Posterior vena cava (tissue), 2 donors: Measurements from ENCODE around the gene BCL2L15. TPM values are rescaled to one million over a fixed set of nuclear protein-coding genes. Genes with fewer than 3 reads are reported as not detected.

Experiments
- DNase-seq: peaks from one replicate; pipeline ENCODE4 v3.0.0-alpha.2; 2020; ENCODE audit warnings: low spot score
- intact Hi-C, 2 donors: fragments of 100-400 bp; cut with DNase I; formaldehyde crosslinking; loops; one replicate each; pipeline versions ENCODE4 v1.14.1 to v1.14.2; 2022 to 2023
- total RNA-seq, 2 donors: library from RNA; stranded (reverse); fragmentation: NEBNext Ultra II Directional; extraction: Animal tissue kit (Norgen Biotek cat#: 25700); gene quantifications; one replicate each; pipeline ENCODE4 v1.2.1, GENCODE V29; 2021
- donor health status: DM: yes; HTN: yes; CAD: no.
- donor health status: DM: yes; HTN: yes; CAD: no.

BCL2L15 gene
- total RNA-seq, 2 donors from 2014 or later: 0.32 to 0.57 TPM

DNA sequence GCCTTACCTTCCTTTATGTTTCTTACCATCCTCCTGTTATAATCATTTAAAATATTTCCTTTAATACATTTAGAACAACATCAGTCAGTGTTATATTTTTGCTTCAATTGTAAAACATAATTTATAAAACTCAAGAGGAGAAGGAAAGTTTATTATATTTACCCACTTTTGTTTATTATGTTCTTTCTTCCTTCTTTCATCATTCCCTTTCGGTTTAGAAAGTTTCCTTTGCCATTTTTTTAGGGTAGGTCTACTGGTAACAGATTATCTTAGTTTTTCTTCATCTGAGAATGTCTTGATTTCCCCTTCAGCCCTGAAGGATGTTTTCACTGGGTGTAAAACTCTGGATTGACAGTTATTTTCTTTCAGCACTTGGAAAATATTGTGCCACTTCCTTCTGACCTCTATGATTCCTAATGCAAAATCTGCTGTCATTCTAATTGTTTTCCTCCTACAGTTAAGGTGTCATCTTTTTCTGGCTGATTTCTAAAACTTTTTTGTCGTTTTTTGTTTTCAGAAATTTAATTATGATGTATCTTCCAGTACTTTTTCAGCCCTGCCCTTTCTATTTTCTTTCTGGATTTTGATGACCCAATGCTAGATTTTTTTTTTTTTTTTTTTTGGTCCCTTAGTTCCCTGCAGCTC is 40.9 kb downstream of the BCL2L15 start:
- DNase-seq: no peak
- intact Hi-C loops: no loop called here

DNA sequence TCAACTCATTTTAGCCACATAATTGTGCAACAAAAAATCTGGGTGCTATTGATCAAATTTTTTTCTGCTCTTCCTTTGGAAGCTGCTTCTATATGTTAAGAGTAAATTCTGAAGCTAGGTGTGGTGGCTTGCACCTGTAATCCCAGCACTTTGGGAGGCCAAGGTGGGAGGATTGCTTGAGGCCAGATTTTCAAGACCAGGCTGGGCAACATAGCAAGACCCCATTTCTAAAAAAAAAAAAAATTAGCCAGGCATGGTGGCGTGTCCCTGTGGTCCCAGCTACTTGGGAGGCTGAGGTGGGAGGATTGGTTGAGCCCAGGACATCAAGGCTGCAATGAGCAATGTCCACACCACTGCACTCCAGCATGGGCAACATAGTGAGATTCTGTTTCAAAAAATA is 50.8 kb downstream of the BCL2L15 start:
- intact Hi-C loops: loop anchor here in 1 of 2 donors (10.0 kb wide), 1 partner anchor 448 kb away; no protein-coding TSS in a partner anchor
- no peak for DNase-seq

DNA sequence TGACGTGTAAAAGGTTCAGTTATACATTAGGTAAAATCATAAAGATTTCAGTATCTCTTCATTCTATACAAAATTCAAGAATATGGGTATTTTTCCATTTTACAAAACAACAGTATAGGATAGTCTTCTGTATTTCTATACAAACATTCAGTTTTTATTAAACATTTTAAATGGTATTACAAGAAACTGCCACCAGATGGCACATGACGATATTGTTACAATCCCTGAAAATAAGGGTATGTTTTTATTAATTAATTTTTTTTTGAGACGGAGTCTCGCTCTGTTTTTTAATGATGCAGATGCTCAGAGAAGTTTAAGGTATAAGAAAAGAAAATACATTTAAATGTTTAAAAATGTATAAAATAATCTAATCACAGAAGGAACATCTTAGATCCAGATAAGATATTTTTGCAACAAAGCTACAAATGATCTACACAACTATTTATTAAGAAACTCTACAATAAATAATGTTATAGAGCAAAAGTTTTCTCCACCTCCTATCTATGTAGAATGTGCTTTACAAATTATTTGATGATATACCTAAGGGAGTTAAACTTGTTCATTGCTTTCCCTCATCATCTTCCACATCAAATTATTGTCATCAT is 51.6 kb downstream of the BCL2L15 start:
- DNase-seq: no peak
- intact Hi-C loops: loop anchor here in 1 of 2 donors (10.0 kb wide), 1 partner anchor 449 kb away; no protein-coding TSS in a partner anchor

DNA sequence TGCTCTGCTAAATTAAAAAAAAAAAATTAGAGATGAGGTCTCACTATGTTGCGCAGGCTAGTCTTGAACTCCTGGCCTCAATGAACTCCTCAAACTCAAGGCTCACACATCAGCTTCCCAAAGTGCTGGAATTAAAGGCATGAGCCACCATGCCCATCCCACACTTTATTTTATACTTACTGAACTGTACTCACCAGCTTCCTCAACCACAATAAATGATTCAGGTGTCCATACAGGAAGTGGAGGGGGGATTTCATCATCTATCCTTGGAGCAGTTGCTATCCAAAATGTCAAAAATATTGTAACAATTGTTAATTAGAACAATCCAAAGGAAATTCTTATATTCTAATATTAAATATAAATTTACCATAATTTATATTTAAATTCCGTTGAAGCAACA is 52.7 kb downstream of the BCL2L15 start:
- intact Hi-C loops: loop anchor here in 1 of 2 donors (10.0 kb wide), 1 partner anchor 450 kb away; no protein-coding TSS in a partner anchor
- no peak for DNase-seq

Other genes with a start within 250 kb of the BCL2L15 start
- 10 to 100 TPM; 12.0 to 13.2 TPM for gene PHTF1, start 128.1 kb downstream of the BCL2L15 start, total RNA-seq
- 10 to 100 TPM; 14.4 to 16.2 TPM for gene RSBN1, start 75.1 kb downstream of the BCL2L15 start, total RNA-seq
- gene PTPN22, start 15.9 kb downstream of the BCL2L15 start, total RNA-seq: 1 to 10 TPM; 3.9 to 4.6 TPM
- gene AP4B1, start 17.2 kb upstream of the BCL2L15 start, total RNA-seq: 10 to 100 TPM in 1 of 2 donors, 1 to 10 TPM in 1; 8.3 to 20.0 TPM
- gene DCLRE1B, start 17.7 kb upstream of the BCL2L15 start, total RNA-seq: 1 to 10 TPM; 5.3 to 5.5 TPM
- 10 to 100 TPM; 68.9 to 78.9 TPM for gene HIPK1, start 41.7 kb upstream of the BCL2L15 start, total RNA-seq
- gene OLFML3, start 91.9 kb upstream of the BCL2L15 start, total RNA-seq: 100 to 1,000 TPM in 1 of 2 donors, 10 to 100 TPM in 1; 43.6 to 109 TPM